IMR-90 (cell line): ENCODE data around the gene CFAP210. TPM values are rescaled to one million over a fixed set of nuclear protein-coding genes. Genes with fewer than 3 reads are reported as not detected.

Experiments used
- ATAC-seq: fragments of 200-7000 bp; cut with Tn5 transposase; 2 replicates; pipeline ENCODE4 v1.9.1; 2020; ENCODE audit warnings: low read depth, mild to moderate bottlenecking, moderate library complexity
- BruUV-seq: library from RNA; stranded (reverse); fragments of 400-500 nt; replicated peaks from 2 replicates; lab custom pipeline; 2021; lab: Mats Ljungman, UMichigan
- CTCF ChIA-PET: fragments of 300-600 bp; formaldehyde crosslinking; extraction: SDS; loops from one replicate; lab custom pipeline; 2021; ENCODE audit warnings: antibody characterized with exemption; lab: Yijun Ruan, JAX
- POLR2A ChIA-PET: fragments of 300-600 bp; sonication (Branson Sonifier 250); formaldehyde crosslinking; loops from one replicate; lab custom pipeline; 2022; ENCODE audit warnings: antibody characterized with exemption; ENCODE audit not compliant: unreplicated experiment; lab: Charles Lee
- DNase-seq: peaks from one replicate; pipeline ENCODE4 v3.0.0; 2013
- H2AFZ ChIP-seq: replicated peaks from 2 replicates; pipeline ENCODE3; 2013; ENCODE audit warnings: low read length, mild to moderate bottlenecking; ENCODE audit not compliant: poor library complexity
- H2AK5ac ChIP-seq: 2 replicates; pipeline ENCODE4 v1.6.1; 2013; ENCODE audit warnings: low read depth, low read length, inconsistent platforms
- H2AK9ac ChIP-seq: replicated peaks from 2 replicates; pipeline ENCODE3; 2013; ENCODE audit warnings: mild to moderate bottlenecking, low read depth, low read length, moderate library complexity; ENCODE audit not compliant: poor library complexity
- H2BK120ac ChIP-seq: 2 replicates; pipeline ENCODE4 v1.6.1; 2013; ENCODE audit warnings: low read depth, low read length, inconsistent platforms
- H2BK15ac ChIP-seq: 3 replicates; pipeline ENCODE4 v1.6.1; 2013; ENCODE audit warnings: low read depth, low read length, inconsistent platforms
- H2BK20ac ChIP-seq: 2 replicates; pipeline ENCODE4 v1.6.1; 2013; ENCODE audit warnings: low read depth, mild to moderate bottlenecking, inconsistent platforms, low read length, moderate library complexity
- H2BK5ac ChIP-seq: 2 replicates; pipeline ENCODE4 v1.6.1; 2013; ENCODE audit warnings: mild to moderate bottlenecking, low read depth, low read length, inconsistent platforms; ENCODE audit not compliant: poor library complexity, severe bottlenecking
- H3K14ac ChIP-seq: replicated peaks from 2 replicates; pipeline ENCODE4 v1.6.1; 2013; ENCODE audit warnings: low read depth, low read length, inconsistent platforms
- H3K18ac ChIP-seq: 2 replicates; pipeline ENCODE4 v1.6.1; 2013; ENCODE audit warnings: low read depth, low read length, control low read depth
- H3K23ac ChIP-seq: 2 replicates; pipeline ENCODE4 v1.6.1; 2013; ENCODE audit warnings: low read depth, low read length, inconsistent platforms
- H3K27ac ChIP-seq: 2 replicates; pipeline ENCODE4 v1.5.1; 2013; ENCODE audit warnings: mild to moderate bottlenecking, control low read depth, low read length; ENCODE audit not compliant: insufficient read depth
- H3K27me3 ChIP-seq: 2 replicates; pipeline ENCODE4 v1.6.1; 2013; ENCODE audit warnings: low read length; ENCODE audit not compliant: control insufficient read depth, insufficient read depth
- H3K36me3 ChIP-seq: 2 replicates; pipeline ENCODE4 v1.6.1; 2013; ENCODE audit warnings: low read length, mixed read lengths; ENCODE audit not compliant: control insufficient read depth, insufficient read depth
- H3K4ac ChIP-seq: 2 replicates; pipeline ENCODE4 v1.6.1; 2013; ENCODE audit warnings: low read depth, low read length, inconsistent platforms
- H3K4me1 ChIP-seq: 2 replicates; pipeline ENCODE4 v1.6.1; 2013; ENCODE audit warnings: low read length, mixed read lengths; ENCODE audit not compliant: control insufficient read depth, insufficient read depth
- H3K4me2 ChIP-seq: 2 replicates; pipeline ENCODE4 v1.6.1; 2013; ENCODE audit warnings: low read depth, mild to moderate bottlenecking, control low read depth, low read length, moderate library complexity
- H3K4me3 ChIP-seq: 2 replicates; pipeline ENCODE4 v1.5.1; 2013; ENCODE audit warnings: low read depth, mild to moderate bottlenecking, control low read depth, low read length, moderate library complexity; ENCODE audit not compliant: insufficient read depth
- H3K56ac ChIP-seq: 2 replicates; pipeline ENCODE4 v1.6.1; 2013; ENCODE audit warnings: low read length, inconsistent platforms; ENCODE audit not compliant: insufficient read depth; ENCODE audit errors: extremely low read depth
- H3K79me1 ChIP-seq, 2 experiments: 2 replicates each; pipeline ENCODE4 v1.6.1; 2013; ENCODE audit warnings: low read length in 2 of 2, inconsistent platforms in 1 of 2, low read depth in 1 of 2
- H3K9ac ChIP-seq: 2 replicates; pipeline ENCODE4 v1.6.1; 2013; ENCODE audit warnings: low read depth, low read length, control low read depth
- H3K9me1 ChIP-seq: 2 replicates; pipeline ENCODE4 v1.6.1; 2013; ENCODE audit warnings: low read length, inconsistent platforms; ENCODE audit not compliant: insufficient read depth
- H3K9me3 ChIP-seq: 2 replicates; pipeline ENCODE4 v1.6.1; 2013; ENCODE audit warnings: low read length; ENCODE audit not compliant: control insufficient read depth, insufficient read depth
- H4K20me1 ChIP-seq: 2 replicates; pipeline ENCODE4 v1.6.1; 2013; ENCODE audit warnings: low read length, inconsistent platforms; ENCODE audit not compliant: insufficient read depth
- H4K5ac ChIP-seq: 2 replicates; pipeline ENCODE4 v1.6.1; 2013; ENCODE audit warnings: mild to moderate bottlenecking, low read depth, low read length, control low read depth
- H4K8ac ChIP-seq, 2 experiments: 2 replicates each; pipeline ENCODE4 v1.6.1; 2013; ENCODE audit warnings: low read depth in 2 of 2, low read length in 2 of 2, control low read depth in 1 of 2, inconsistent platforms in 1 of 2
- H4K91ac ChIP-seq: 2 replicates; pipeline ENCODE4 v1.6.1; 2013; ENCODE audit warnings: low read depth, low read length, inconsistent platforms; ENCODE audit not compliant: insufficient read depth
- CEBPB ChIP-seq: IDR thresholded peaks from 2 replicates; pipeline ENCODE4 v1.6.1; 2012; ENCODE audit warnings: low read depth, low read length, improper control_type of control experiment
- CHD1 ChIP-seq: IDR thresholded peaks from 2 replicates; pipeline ENCODE4 v1.6.1; 2012; ENCODE audit warnings: low read depth, low read length, improper control_type of control experiment
- CTCF ChIP-seq: conservative IDR thresholded peaks from 2 replicates; pipeline ENCODE4 v1.5.1; 2012; ENCODE audit warnings: mild to moderate bottlenecking, low read depth, low read length, improper control_type of control experiment
- FOS ChIP-seq: fragments of 150-350 bp; IDR thresholded peaks from 2 replicates; pipeline ENCODE4 v1.6.1; 2016; ENCODE audit warnings: low read depth, low read length
- MAFK ChIP-seq: IDR thresholded peaks from 2 replicates; pipeline ENCODE4 v1.6.1; 2012; ENCODE audit warnings: low read depth, low read length, improper control_type of control experiment
- MAZ ChIP-seq: IDR thresholded peaks from 2 replicates; pipeline ENCODE4 v1.6.1; 2012; ENCODE audit warnings: low read depth, mild to moderate bottlenecking, low read length, improper control_type of control experiment, moderate library complexity, borderline replicate concordance
- NFE2L2 ChIP-seq: fragments of 150-350 bp; IDR thresholded peaks from 2 replicates; pipeline ENCODE4 v1.6.1; 2016; ENCODE audit warnings: low read depth, mild to moderate bottlenecking, low read length
- POLR2A ChIP-seq: IDR thresholded peaks from 2 replicates; pipeline ENCODE4 v1.6.1; 2012; ENCODE audit warnings: mild to moderate bottlenecking, low read depth, low read length
- RAD21 ChIP-seq: IDR thresholded peaks from 2 replicates; pipeline ENCODE4 v1.6.1; 2012; ENCODE audit warnings: low read length, improper control_type of control experiment
- RFX5 ChIP-seq: IDR thresholded peaks from 2 replicates; pipeline ENCODE4 v1.8.0; 2012; ENCODE audit warnings: low read depth, mild to moderate bottlenecking, low read length, moderate library complexity
- SMC3 ChIP-seq: fragments of 150-350 bp; IDR thresholded peaks from 2 replicates; pipeline ENCODE4 v1.6.1; 2016; ENCODE audit warnings: low read depth, mild to moderate bottlenecking, antibody characterized with exemption, low read length, moderate library complexity
- whole genome bisulfite sequencing, 2 experiments: methylation state at CpG; one replicate each; pipeline versions ENCODE4 v1.1.5 to v1.1.7; 2013; ENCODE audit warnings: missing lambda C conversion rate in 2 of 2; ENCODE audit not compliant: insufficient read length in 1 of 2; ENCODE audit errors: extremely low coverage in 2 of 2; 5-methylcytosine and 5-hydroxymethylcytosine counted together
- dilution Hi-C: fragments of 300-500 bp; cut with HindIII; formaldehyde crosslinking; loops from one replicate; pipeline ENCODE4 v1.14.3; 2018; ENCODE audit warnings: low sequenced_read_pairs; ENCODE audit not compliant: unreplicated experiment
- in situ Hi-C: fragments of 300-500 bp; cut with MboI; formaldehyde crosslinking; loops from 3 replicates; pipeline ENCODE4 v1.14.3; 2019; ENCODE audit warnings: low sequenced_read_pairs, inconsistent platforms, mixed read lengths
- intact Hi-C: fragments of 100-400 bp; cut with micrococcal nuclease; formaldehyde crosslinking; loops from 2 replicates; pipeline ENCODE4 v1.10.0; 2022
- polyA plus RNA-seq, 3 experiments: library from polyadenylated mRNA; depleted of rRNA; stranded (reverse); fragments of >200 nt; gene quantifications; 2 replicates each; pipeline ENCODE4 v1.2.3, GENCODE V29; 2012; ENCODE audit warnings: low replicate concordance in 1 of 3
- total RNA-seq: library from RNA; depleted of rRNA; stranded (reverse); fragments of >200 nt; gene quantifications from 2 replicates; pipeline ENCODE4 v1.2.3, GENCODE V29; 2012

The CFAP210 gene
- total and polyA plus RNA-seq, 2 of the 4 experiments (the other 2 are of a cell fraction): not detected

- no peak overlapping the region for H2BK5ac ChIP-seq
- intact Hi-C loops (no loop called here), dilution Hi-C loops (no loop called here), in situ Hi-C loops (no loop called here)
- no peaks in the 10 kb centered on the region; the same call in 1 of the 2 replicates for H3K27me3 ChIP-seq
- H3K9me3 ChIP-seq: no peaks in the 10 kb centered on the region
- H2AFZ ChIP-seq: no peak overlapping the region
- H3K23ac ChIP-seq: no peak overlapping the region
- H2BK20ac ChIP-seq: no peak overlapping the region
- ChIA-PET CTCF (no interaction called here), POLR2A (no interaction called here)
- no peak overlapping the region for H2AK9ac ChIP-seq
- no peak overlapping the region for H2AK5ac ChIP-seq
- ATAC-seq: no peak
- no peaks in the 10 kb centered on the region for H3K79me1 ChIP-seq
- peaks cover 8% of the 10 kb centered on the region; the same call in 1 of the 2 replicates for H3K4me1 ChIP-seq
- H4K8ac ChIP-seq: no peak overlapping the region
- H3K9ac ChIP-seq: no peak overlapping the region
- no peak overlapping the region for H3K56ac ChIP-seq
- H3K18ac ChIP-seq: no peak overlapping the region
- BruUV-seq: no TSS peak
- H3K36me3 ChIP-seq: no peaks in the 10 kb centered on the region
- H2BK120ac ChIP-seq: no peak overlapping the region
- H3K14ac ChIP-seq: no peak overlapping the region
- H3K9me1 ChIP-seq: no peaks in the 10 kb centered on the region
- H3K4me3 ChIP-seq: no peak overlapping the region
- H4K20me1 ChIP-seq: no peaks in the 10 kb centered on the region
- H4K5ac ChIP-seq: no peak overlapping the region
- H3K27ac ChIP-seq: no peak overlapping the region
- TF ChIP-seq CEBPB: no peak
- TF ChIP-seq RAD21: no peak
- TF ChIP-seq CTCF: no peak
- TF ChIP-seq RFX5: no peak
- no peak for TF ChIP-seq FOS
- no peak for TF ChIP-seq MAFK
- TF ChIP-seq SMC3: no peak
- TF ChIP-seq NFE2L2: no peak
- no peak for TF ChIP-seq POLR2A
- no peak for TF ChIP-seq MAZ
- no peak for TF ChIP-seq CHD1
- H3K4me2 ChIP-seq: no peak overlapping the region
- no CpG with 5 or more reads among the region's 3 CpGs for WGBS, 2 experiments
- H3K4ac ChIP-seq: no peak overlapping the region
- H4K91ac ChIP-seq: no peak overlapping the region
- no peak overlapping the region for H2BK15ac ChIP-seq
- no peak for DNase-seq
Observed at GRCh38 chr2:169721016-169721415, 26.8 kb upstream of the CFAP210 start.
